HG03469 (cell line): Measurements from ENCODE around the gene OR6X1.
"Not testable (repeated sequence)": the region's sequence is repeated elsewhere in the genome, so short reads cannot be mapped to it uniquely, and the experiment has no call there.

Experiments
- ATAC-seq: cut with Tn5 transposase; IDR thresholded peaks from one replicate; pipeline ENCODE4 v1.9.1; 2021; ENCODE audit warnings: mild to moderate bottlenecking, moderate library complexity, moderate number of reproducible peaks; ENCODE audit not compliant: unreplicated experiment

Gene OR6X1

GRCh38 chr11:123755344-123755743 is 1.0 kb upstream of the OR6X1 start:
- no peak for ATAC-seq

GRCh38 chr11:123753110-123753509 is 1.2 kb downstream of the OR6X1 start:
- no peak for ATAC-seq

GRCh38 chr11:123751781-123752180 is 2.5 kb downstream of the OR6X1 start:
- ATAC-seq = no peak

- ATAC-seq = not testable (repeated sequence)
Observed at GRCh38 chr11:123748349-123748748, 6.0 kb downstream of the OR6X1 start.

- ATAC-seq = no peak
Observed at GRCh38 chr11:123745764-123746451, 8.4 kb downstream of the OR6X1 start.

GRCh38 chr11:123742724-123743120 is 11.6 kb downstream of the OR6X1 start:
- no peak for ATAC-seq

GRCh38 chr11:123742031-123742723 is 12.1 kb downstream of the OR6X1 start:
- ATAC-seq = no peak

- ATAC-seq = peak; percentile 99
Observed at GRCh38 chr11:123741159-123742030, 12.9 kb downstream of the OR6X1 start, which contains the start of gene ZNF202. TSS of gene ZNF202 (minus strand) at chr11:123741660. CDS start at chr11:123730888, 10,772 bp downstream.

GRCh38 chr11:123740787-123741158 is 13.5 kb downstream of the OR6X1 start:
- ATAC-seq = no peak

GRCh38 chr11:123738374-123738773 is 15.9 kb downstream of the OR6X1 start:
- ATAC-seq = no peak

- no peak for ATAC-seq
Observed at GRCh38 chr11:123736769-123737168, 17.5 kb downstream of the OR6X1 start.

GRCh38 chr11:123729602-123730001 is 24.7 kb downstream of the OR6X1 start:
- no peak for ATAC-seq

GRCh38 chr11:123725995-123726655 is 28.2 kb downstream of the OR6X1 start:
- no peak for ATAC-seq

GRCh38 chr11:123719452-123719851 is 34.9 kb downstream of the OR6X1 start:
- no peak for ATAC-seq

GRCh38 chr11:123718469-123718868 is 35.8 kb downstream of the OR6X1 start:
- no peak for ATAC-seq

- ATAC-seq = no peak
Observed at GRCh38 chr11:123718063-123718462, 36.3 kb downstream of the OR6X1 start.

GRCh38 chr11:123712627-123713026 is 41.7 kb downstream of the OR6X1 start:
- ATAC-seq = not testable (repeated sequence)

GRCh38 chr11:123707606-123708205 is 46.6 kb downstream of the OR6X1 start:
- no peak for ATAC-seq

- no peak for ATAC-seq
Observed at GRCh38 chr11:123707206-123707605, 47.1 kb downstream of the OR6X1 start.

GRCh38 chr11:123704341-123704740 is 50.0 kb downstream of the OR6X1 start:
- ATAC-seq = no peak
